Measurements from ENCODE around the gene TSGA10IP.

GRCh38 chr11:65915101-65915820 is 30.0 kb upstream of the TSGA10IP start:
- no peak for TF ChIP-seq CTCF (IDR thresholded peaks at IDR 0.05 in 2 of 3, conservative IDR thresholded peaks at IDR 0.05 in 1 of 3; ENCODE audit: borderline replicate concordance in 1 of 3, insufficient read depth in 1 of 3, low read depth in 2 of 3, low read length in 2 of 3)
- TF ChIP-seq POLR2A (IDR thresholded peaks at IDR 0.05; ENCODE audit: borderline replicate concordance, extremely low read depth, insufficient read depth, insufficient read length), result no peak
- TF ChIP-seq ZNF274 (IDR thresholded peaks at IDR 0.05; ENCODE audit: low read depth, low read length), result no peak
- TF ChIP-seq MAX (IDR thresholded peaks at IDR 0.05), result no peak
- TF ChIP-seq REST (IDR thresholded peaks at IDR 0.05; ENCODE audit: low read depth), result no peak
- TF ChIP-seq ATF3 (IDR thresholded peaks at IDR 0.05), result no peak
- no peak for TF ChIP-seq YY1 (IDR thresholded peaks at IDR 0.05; ENCODE audit: extremely low read depth, insufficient replicate concordance, low read depth, low read length)
- no peak for TF ChIP-seq EZH2 (IDR thresholded peaks at IDR 0.05)
- TF ChIP-seq SIN3A (IDR thresholded peaks at IDR 0.05; ENCODE audit: low read depth), result no peak
- TF ChIP-seq SP1 (IDR thresholded peaks at IDR 0.05; ENCODE audit: low read depth), result no peak
- TF ChIP-seq ZBTB33 (IDR thresholded peaks at IDR 0.05; ENCODE audit: extremely low read depth, insufficient replicate concordance, low read length), result no peak
- no peak for TF ChIP-seq EZH2phosphoT487 (IDR thresholded peaks at IDR 0.05; ENCODE audit: borderline replicate concordance)
- TF ChIP-seq ZFX (IDR thresholded peaks at IDR 0.05), result no peak
